H9 (cell line): ENCODE measurements around the gene CCDC178. TPM values are rescaled to one million over a fixed set of nuclear protein-coding genes. Genes with fewer than 3 reads are reported as not detected.

Source experiments
- DNase-seq: peaks from one replicate; pipeline ENCODE4 v3.0.0-alpha.2; 2017
- H2AFZ ChIP-seq: one replicate; pipeline ENCODE4 v1.6.1; 2013; ENCODE audit warnings: mild to moderate bottlenecking, low read length, control low read depth, moderate library complexity
- H2AK5ac ChIP-seq: 2 replicates; pipeline ENCODE4 v1.6.1; 2013; ENCODE audit warnings: low read length, control low read depth, mixed read lengths; ENCODE audit not compliant: insufficient read length
- H2BK120ac ChIP-seq: one replicate; pipeline ENCODE4 v1.6.1; 2013; ENCODE audit warnings: low read depth, mild to moderate bottlenecking, low read length, control low read depth, inconsistent platforms; ENCODE audit not compliant: poor library complexity, severe bottlenecking
- H2BK12ac ChIP-seq: 2 replicates; pipeline ENCODE4 v1.6.1; 2013; ENCODE audit warnings: low read length, control low read depth, mixed read lengths, low read depth; ENCODE audit not compliant: insufficient read length
- H2BK15ac ChIP-seq: 2 replicates; pipeline ENCODE4 v1.6.1; 2013; ENCODE audit warnings: low read depth, low read length, control low read depth
- H2BK20ac ChIP-seq: one replicate; pipeline ENCODE4 v1.6.1; 2013; ENCODE audit warnings: low read depth, mild to moderate bottlenecking, low read length, control low read depth, inconsistent platforms; ENCODE audit not compliant: poor library complexity, severe bottlenecking
- H2BK5ac ChIP-seq: 2 replicates; pipeline ENCODE4 v1.6.1; 2013; ENCODE audit warnings: low read length, control low read depth, mixed read lengths; ENCODE audit not compliant: insufficient read length
- H3K14ac ChIP-seq: 2 replicates; pipeline ENCODE4 v1.6.1; 2013; ENCODE audit warnings: low read length, control low read depth; ENCODE audit not compliant: insufficient read depth
- H3K18ac ChIP-seq: 2 replicates; pipeline ENCODE4 v1.6.1; 2013; ENCODE audit warnings: low read depth, mild to moderate bottlenecking, mixed read lengths, low read length, control low read depth; ENCODE audit not compliant: insufficient read length
- H3K23ac ChIP-seq: 2 replicates; pipeline ENCODE4 v1.6.1; 2013; ENCODE audit warnings: low read length, control low read depth, mixed read lengths, low read depth; ENCODE audit not compliant: insufficient read length
- H3K23me2 ChIP-seq: 2 replicates; pipeline ENCODE4 v1.6.1; 2013; ENCODE audit warnings: low read depth, mild to moderate bottlenecking, mixed read lengths, low read length, control low read depth; ENCODE audit not compliant: insufficient read length, poor library complexity, severe bottlenecking
- H3K27ac ChIP-seq: 2 replicates; pipeline ENCODE4 v1.5.1; 2013; ENCODE audit warnings: low read length, control low read depth, mixed read lengths, low read depth; ENCODE audit not compliant: insufficient read length
- H3K27me3 ChIP-seq: 2 replicates; pipeline ENCODE4 v1.6.1; 2013; ENCODE audit warnings: low read length, control low read depth, inconsistent platforms; ENCODE audit not compliant: insufficient read depth
- H3K4ac ChIP-seq: 2 replicates; pipeline ENCODE4 v1.6.1; 2013; ENCODE audit warnings: low read depth, mild to moderate bottlenecking, control low read depth, inconsistent platforms, low read length, moderate library complexity
- H3K4me1 ChIP-seq: 2 replicates; pipeline ENCODE4 v1.6.1; 2013; ENCODE audit warnings: low read length, control low read depth, inconsistent platforms; ENCODE audit not compliant: insufficient read depth
- H3K4me2 ChIP-seq: 2 replicates; pipeline ENCODE4 v1.6.1; 2013; ENCODE audit warnings: low read length, control low read depth, mixed read lengths; ENCODE audit not compliant: insufficient read length, insufficient read depth
- H3K56ac ChIP-seq: 2 replicates; pipeline ENCODE4 v1.6.1; 2013; ENCODE audit warnings: low read depth, mild to moderate bottlenecking, mixed read lengths, low read length, control low read depth; ENCODE audit not compliant: insufficient read length
- H3K79me1 ChIP-seq: 2 replicates; pipeline ENCODE4 v1.6.1; 2013; ENCODE audit warnings: low read depth, mild to moderate bottlenecking, moderate library complexity, low read length, control low read depth, inconsistent platforms; ENCODE audit not compliant: insufficient read depth, poor library complexity, severe bottlenecking
- H3K79me2 ChIP-seq: 2 replicates; pipeline ENCODE4 v1.6.1; 2013; ENCODE audit warnings: low read length, control low read depth, inconsistent platforms; ENCODE audit not compliant: insufficient read depth
- H3K9ac ChIP-seq: 2 replicates; pipeline ENCODE4 v1.6.1; 2013; ENCODE audit warnings: low read length, control low read depth, mixed read lengths; ENCODE audit not compliant: insufficient read length; ENCODE audit errors: extremely low read depth
- H3K9me3 ChIP-seq: one replicate; pipeline ENCODE4 v1.6.1; 2013; ENCODE audit warnings: low read depth, low read length, inconsistent platforms; ENCODE audit not compliant: control insufficient read depth
- H3T11ph ChIP-seq: one replicate; pipeline ENCODE4 v1.6.1; 2013; ENCODE audit warnings: mild to moderate bottlenecking, low read length, control low read depth, inconsistent platforms
- H4K20me1 ChIP-seq: one replicate; pipeline ENCODE4 v1.6.1; 2013; ENCODE audit not compliant: control insufficient read depth, insufficient read length, insufficient read depth
- H4K5ac ChIP-seq: 2 replicates; pipeline ENCODE4 v1.6.1; 2013; ENCODE audit warnings: low read depth, mild to moderate bottlenecking, mixed read lengths, low read length, control low read depth; ENCODE audit not compliant: insufficient read length
- H4K8ac ChIP-seq: replicated peaks from 2 replicates; pipeline ENCODE4 v1.6.1; 2013; ENCODE audit warnings: low read length, control low read depth, mixed read lengths, low read depth; ENCODE audit not compliant: insufficient read length
- H4K91ac ChIP-seq: 2 replicates; pipeline ENCODE4 v1.6.1; 2013; ENCODE audit warnings: low read depth, mild to moderate bottlenecking, moderate library complexity, mixed read lengths, low read length, control low read depth; ENCODE audit not compliant: insufficient read length
- H3K27ac Mint-ChIP-seq, 3 experiments: 2 replicates in 2 of 3; 3 replicates in 1 of 3; pipeline ENCODE4 v1.8.0; 2020 to 2021; ENCODE audit warnings: mixed read lengths in 3 of 3, mild to moderate bottlenecking in 1 of 3, moderate library complexity in 1 of 3
- H3K27me3 Mint-ChIP-seq: 2 replicates; pipeline ENCODE4 v1.8.0; 2021; ENCODE audit warnings: low read depth, mild to moderate bottlenecking, moderate library complexity, mixed read lengths
- H3K36me3 Mint-ChIP-seq, 3 experiments: 2 replicates in 2 of 3; 3 replicates in 1 of 3; pipeline ENCODE4 v1.8.0; 2020 to 2021; ENCODE audit warnings: low read depth in 3 of 3, mixed read lengths in 3 of 3; ENCODE audit not compliant: insufficient read depth in 1 of 3
- H3K4me1 Mint-ChIP-seq, 2 experiments: 2 replicates each; pipeline ENCODE4 v1.8.0; 2020; ENCODE audit warnings: mixed read lengths in 2 of 2
- H3K4me3 Mint-ChIP-seq, 2 experiments: 2 replicates in 1 of 2; 3 replicates in 1 of 2; pipeline ENCODE4 v1.8.0; 2020 to 2021; ENCODE audit warnings: mild to moderate bottlenecking in 2 of 2, mixed read lengths in 2 of 2, moderate library complexity in 1 of 2
- H3K9me3 Mint-ChIP-seq, 2 experiments: 2 replicates in 1 of 2; 3 replicates in 1 of 2; pipeline ENCODE4 v1.8.0; 2020; ENCODE audit warnings: mild to moderate bottlenecking in 2 of 2, mixed read lengths in 2 of 2, moderate library complexity in 1 of 2
- WGBS: extraction: QIAGEN DNeasy Blood & Tissue Kit; methylation state at CpG from one replicate; pipeline ENCODE4 v1.1.7; 2013; ENCODE audit warnings: missing lambda C conversion rate, low lambda C conversion rate, mixed read lengths; ENCODE audit not compliant: insufficient read length; ENCODE audit errors: extremely low coverage; 5-methylcytosine and 5-hydroxymethylcytosine counted together
- total RNA-seq: library from RNA; stranded (reverse); gene quantifications from 2 replicates; pipeline ENCODE4 v1.2.1, GENCODE V29; 2021
- TF ChIP-seq, protein P1 (sequence below): fragments of 200-600 bp; sonication (generic); conservative IDR thresholded peaks from 3 replicates; pipeline ENCODE4 v1.8.0; 2021; ENCODE audit warnings: antibody characterized with exemption, mild to moderate bottlenecking

CCDC178 gene
- total RNA-seq, 1 experiment from 2014 or later: not detected

DNA sequence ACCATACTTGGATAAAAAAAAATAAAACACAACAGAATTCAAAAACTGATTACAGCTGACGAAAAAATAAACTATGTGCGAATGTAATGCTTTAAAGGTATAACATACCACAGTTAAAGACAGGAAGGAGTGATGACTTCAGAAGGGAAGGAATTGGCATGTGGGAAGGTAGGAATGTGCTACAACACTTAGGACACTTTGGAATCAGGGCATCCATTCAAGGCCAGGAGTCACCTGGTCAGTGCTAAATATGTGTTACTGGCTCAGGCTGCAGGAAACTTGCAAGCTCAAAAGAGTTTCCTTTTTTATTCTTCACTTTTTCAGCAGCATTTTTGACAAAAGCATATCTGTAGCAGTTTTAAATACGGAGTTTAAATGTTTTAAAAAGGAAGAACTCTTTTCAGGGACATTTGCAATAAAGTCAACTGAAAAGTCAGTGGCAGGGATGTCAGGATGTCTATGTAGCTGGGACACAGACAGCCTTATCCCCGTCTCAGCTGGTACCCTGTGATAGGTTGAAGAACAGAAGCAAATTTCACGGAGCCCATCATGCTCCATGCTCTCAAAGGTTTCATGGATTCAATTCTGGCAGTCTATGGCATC, 529.7 kb downstream of the CCDC178 start:
- Histone ChIP-seq H3K18ac (no peak overlapping the region), H2BK12ac (no peak overlapping the region), H3K9ac (no peak overlapping the region), H3K56ac (no peak overlapping the region), H3K79me1 (no peaks in the 10 kb centered on the region), H4K8ac (no peak overlapping the region), H3K4ac (no peak overlapping the region), H2BK20ac (no peak overlapping the region), H2AK5ac (no peak overlapping the region), H2BK15ac (no peak overlapping the region), H3K27ac (no peak overlapping the region), H3K27me3 (no peaks in the 10 kb centered on the region), H3K9me3 (no peaks in the 10 kb centered on the region), H3K79me2 (no peaks in the 10 kb centered on the region), H3K23me2 (no peaks in the 10 kb centered on the region), H3K4me2 (no peak overlapping the region), H3T11ph (no peak overlapping the region), H2BK120ac (no peak overlapping the region), H3K14ac (no peak overlapping the region), H3K4me1 (no peaks in the 10 kb centered on the region), H4K20me1 (no peaks in the 10 kb centered on the region), H4K91ac (no peak overlapping the region), H2BK5ac (no peak overlapping the region), H4K5ac (no peak overlapping the region), H3K23ac (no peak overlapping the region), H2AFZ (no peak overlapping the region)
- Mint-ChIP-seq H3K36me3 (no peaks in the 10 kb centered on the region; a peak in 1 of 7 replicates), H3K4me1 (peaks cover 0 to 5% of the 10 kb centered on the region in 2 experiments; a peak in 3 of 4 replicates), H3K27me3 (no peaks in the 10 kb centered on the region), H3K4me3 (no peak overlapping the region), H3K27ac (no peak overlapping the region), H3K9me3 (no peaks in the 10 kb centered on the region; a peak in 1 of 5 replicates)
- DNase-seq: no peak
- TF ChIP-seq, protein P1, sequence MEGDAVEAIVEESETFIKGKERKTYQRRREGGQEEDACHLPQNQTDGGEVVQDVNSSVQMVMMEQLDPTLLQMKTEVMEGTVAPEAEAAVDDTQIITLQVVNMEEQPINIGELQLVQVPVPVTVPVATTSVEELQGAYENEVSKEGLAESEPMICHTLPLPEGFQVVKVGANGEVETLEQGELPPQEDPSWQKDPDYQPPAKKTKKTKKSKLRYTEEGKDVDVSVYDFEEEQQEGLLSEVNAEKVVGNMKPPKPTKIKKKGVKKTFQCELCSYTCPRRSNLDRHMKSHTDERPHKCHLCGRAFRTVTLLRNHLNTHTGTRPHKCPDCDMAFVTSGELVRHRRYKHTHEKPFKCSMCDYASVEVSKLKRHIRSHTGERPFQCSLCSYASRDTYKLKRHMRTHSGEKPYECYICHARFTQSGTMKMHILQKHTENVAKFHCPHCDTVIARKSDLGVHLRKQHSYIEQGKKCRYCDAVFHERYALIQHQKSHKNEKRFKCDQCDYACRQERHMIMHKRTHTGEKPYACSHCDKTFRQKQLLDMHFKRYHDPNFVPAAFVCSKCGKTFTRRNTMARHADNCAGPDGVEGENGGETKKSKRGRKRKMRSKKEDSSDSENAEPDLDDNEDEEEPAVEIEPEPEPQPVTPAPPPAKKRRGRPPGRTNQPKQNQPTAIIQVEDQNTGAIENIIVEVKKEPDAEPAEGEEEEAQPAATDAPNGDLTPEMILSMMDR: no peak
- WGBS: no CpG with 5 or more reads among the region's 5 CpGs
